Measurements from ENCODE around the gene PAQR4.

The PAQR4 gene

DNA sequence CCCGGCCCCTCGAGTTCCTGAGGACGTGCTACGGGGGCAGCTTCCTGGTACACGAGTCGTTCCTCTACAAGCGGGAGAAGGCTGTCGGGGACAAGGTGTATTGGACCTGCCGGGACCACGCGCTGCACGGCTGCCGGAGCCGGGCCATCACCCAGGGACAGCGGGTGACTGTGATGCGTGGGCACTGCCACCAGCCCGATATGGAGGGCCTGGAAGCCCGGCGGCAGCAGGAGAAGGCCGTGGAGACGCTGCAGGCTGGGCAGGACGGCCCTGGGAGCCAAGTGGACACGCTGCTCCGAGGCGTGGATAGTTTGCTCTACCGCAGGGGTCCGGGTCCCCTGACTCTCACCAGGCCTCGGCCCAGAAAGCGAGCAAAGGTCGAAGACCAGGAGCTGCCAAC, 36.0 kb upstream of the PAQR4 start:
- Histone ChIP-seq H3K4me3 (ENCODE audit: low read depth, low read length) (no peak overlapping the region), H3K9me3 (no peaks in the 10 kb centered on the region), H3K27me3 (no peaks in the 10 kb centered on the region), H3K4me1 (no peaks in the 10 kb centered on the region), H3K36me3 (peaks cover 17% of the 10 kb centered on the region)
- no peak for DNase-seq
- TF ChIP-seq, protein P1, sequence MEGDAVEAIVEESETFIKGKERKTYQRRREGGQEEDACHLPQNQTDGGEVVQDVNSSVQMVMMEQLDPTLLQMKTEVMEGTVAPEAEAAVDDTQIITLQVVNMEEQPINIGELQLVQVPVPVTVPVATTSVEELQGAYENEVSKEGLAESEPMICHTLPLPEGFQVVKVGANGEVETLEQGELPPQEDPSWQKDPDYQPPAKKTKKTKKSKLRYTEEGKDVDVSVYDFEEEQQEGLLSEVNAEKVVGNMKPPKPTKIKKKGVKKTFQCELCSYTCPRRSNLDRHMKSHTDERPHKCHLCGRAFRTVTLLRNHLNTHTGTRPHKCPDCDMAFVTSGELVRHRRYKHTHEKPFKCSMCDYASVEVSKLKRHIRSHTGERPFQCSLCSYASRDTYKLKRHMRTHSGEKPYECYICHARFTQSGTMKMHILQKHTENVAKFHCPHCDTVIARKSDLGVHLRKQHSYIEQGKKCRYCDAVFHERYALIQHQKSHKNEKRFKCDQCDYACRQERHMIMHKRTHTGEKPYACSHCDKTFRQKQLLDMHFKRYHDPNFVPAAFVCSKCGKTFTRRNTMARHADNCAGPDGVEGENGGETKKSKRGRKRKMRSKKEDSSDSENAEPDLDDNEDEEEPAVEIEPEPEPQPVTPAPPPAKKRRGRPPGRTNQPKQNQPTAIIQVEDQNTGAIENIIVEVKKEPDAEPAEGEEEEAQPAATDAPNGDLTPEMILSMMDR (IDR thresholded peaks at IDR 0.05; ENCODE audit: low read depth, low read length) = no peak

DNA sequence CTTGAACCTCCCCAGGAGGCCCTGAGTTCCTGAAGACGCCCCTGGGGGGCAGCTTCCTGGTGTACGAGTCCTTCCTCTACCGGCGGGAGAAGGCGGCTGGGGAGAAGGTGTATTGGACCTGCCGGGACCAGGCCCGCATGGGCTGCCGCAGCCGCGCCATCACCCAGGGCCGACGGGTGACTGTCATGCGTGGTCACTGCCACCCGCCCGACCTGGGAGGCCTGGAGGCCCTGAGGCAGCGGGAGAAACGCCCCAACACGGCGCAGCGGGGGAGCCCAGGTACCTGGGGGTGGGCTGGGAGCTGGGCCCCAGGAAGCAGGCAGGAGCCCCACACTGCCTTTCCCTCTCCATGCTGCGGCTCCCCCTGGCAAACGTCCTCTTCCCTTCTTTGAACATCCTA, 35.4 kb upstream of the PAQR4 start:
- Histone ChIP-seq H3K9me3 (no peaks in the 10 kb centered on the region), H3K4me1 (no peaks in the 10 kb centered on the region), H3K27me3 (no peaks in the 10 kb centered on the region), H3K36me3 (peaks cover 17% of the 10 kb centered on the region), H3K4me3 (ENCODE audit: low read depth, low read length) (no peak overlapping the region)
- no peak for DNase-seq
- TF ChIP-seq, protein P1 (IDR thresholded peaks at IDR 0.05; ENCODE audit: low read depth, low read length) = no peak

DNA sequence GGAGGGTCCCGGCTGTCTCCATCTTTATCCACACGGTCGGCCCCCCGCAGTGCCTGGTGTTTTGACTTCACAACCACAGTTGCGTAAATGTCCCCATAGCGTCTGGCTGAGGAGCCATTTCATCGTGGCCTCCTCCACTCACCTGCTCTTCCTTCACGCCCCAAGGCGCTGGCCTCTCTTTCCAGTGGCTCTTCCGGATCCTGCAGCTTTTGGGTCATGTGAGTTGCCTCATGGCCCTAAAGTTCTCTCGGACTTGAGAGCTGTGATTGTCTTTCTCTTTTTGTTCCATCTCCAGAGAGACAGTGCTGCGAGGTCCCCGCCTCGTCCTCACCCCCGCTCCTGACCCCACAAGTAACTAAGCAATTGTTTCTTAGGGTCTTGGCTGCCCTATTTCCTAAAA, 34.7 kb upstream of the PAQR4 start:
- TF ChIP-seq, protein P1 (IDR thresholded peaks at IDR 0.05; ENCODE audit: low read depth, low read length) = no peak
- H3K4me1 ChIP-seq = no peaks in the 10 kb centered on the region
- H3K9me3 ChIP-seq = no peaks in the 10 kb centered on the region
- no peaks in the 10 kb centered on the region for H3K27me3 ChIP-seq
- peaks cover 18% of the 10 kb centered on the region for H3K36me3 ChIP-seq
- no peak overlapping the region for H3K4me3 ChIP-seq (ENCODE audit: low read depth, low read length)
- DNase-seq = no peak

DNA sequence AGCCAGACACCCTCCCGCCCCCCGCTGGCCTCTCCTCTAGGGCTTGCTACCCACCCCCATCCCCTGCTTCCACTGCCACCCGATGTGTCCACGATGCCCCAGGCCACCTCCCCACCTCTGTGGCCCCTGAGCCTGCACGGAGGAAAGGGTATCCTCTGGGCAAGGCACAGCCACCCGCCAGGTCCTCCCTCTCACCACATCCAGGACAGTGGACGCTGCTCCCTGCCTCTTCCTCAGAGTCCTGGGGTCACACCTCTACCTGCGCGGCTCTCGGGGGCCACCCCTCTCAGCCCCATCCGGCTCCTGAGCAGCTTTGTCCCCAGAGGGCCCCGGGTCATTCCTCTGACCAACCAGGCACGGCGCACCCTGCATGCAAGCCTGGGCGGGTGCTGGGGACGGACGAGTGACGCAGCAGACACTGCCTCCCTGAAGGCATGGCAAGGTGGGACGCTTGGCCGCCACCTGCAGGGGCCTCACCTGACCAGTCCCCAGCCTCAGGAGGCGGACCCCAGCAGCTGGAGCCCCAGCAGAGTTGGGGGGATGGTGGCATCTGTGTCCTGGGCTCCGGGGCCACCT, 32.6 kb upstream of the PAQR4 start:
- Histone ChIP-seq H3K9me3 (no peaks in the 10 kb centered on the region), H3K4me3 (ENCODE audit: low read depth, low read length) (no peak overlapping the region), H3K27me3 (no peaks in the 10 kb centered on the region), H3K36me3 (peaks cover 21% of the 10 kb centered on the region), H3K4me1 (no peaks in the 10 kb centered on the region)
- DNase-seq = no peak
- TF ChIP-seq, protein P1 (IDR thresholded peaks at IDR 0.05; ENCODE audit: low read depth, low read length) = no peak

DNA sequence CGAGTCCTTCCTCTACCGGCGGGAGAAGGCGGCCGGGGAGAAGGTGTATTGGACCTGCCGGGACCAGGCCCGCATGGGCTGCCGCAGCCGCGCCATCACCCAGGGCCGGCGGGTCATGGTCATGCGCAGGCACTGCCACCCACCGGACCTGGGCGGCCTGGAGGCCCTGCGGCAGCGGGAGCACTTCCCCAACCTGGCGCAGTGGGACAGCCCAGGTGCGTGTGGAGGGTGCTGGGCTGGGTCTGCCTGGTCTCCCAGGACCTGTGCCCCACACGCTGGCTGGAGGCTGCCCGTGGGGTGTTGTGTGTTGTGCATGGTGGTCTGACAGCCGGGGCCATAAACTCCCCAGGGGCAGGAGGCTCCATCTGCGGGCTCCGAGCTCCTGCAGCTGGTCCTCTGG, 32.0 kb upstream of the PAQR4 start:
- Histone ChIP-seq H3K4me1 (no peaks in the 10 kb centered on the region), H3K36me3 (peaks cover 21% of the 10 kb centered on the region), H3K4me3 (ENCODE audit: low read depth, low read length) (no peak overlapping the region), H3K9me3 (no peaks in the 10 kb centered on the region), H3K27me3 (no peaks in the 10 kb centered on the region)
- TF ChIP-seq, protein P1 (IDR thresholded peaks at IDR 0.05; ENCODE audit: low read depth, low read length) = no peak
- DNase-seq = no peak

DNA sequence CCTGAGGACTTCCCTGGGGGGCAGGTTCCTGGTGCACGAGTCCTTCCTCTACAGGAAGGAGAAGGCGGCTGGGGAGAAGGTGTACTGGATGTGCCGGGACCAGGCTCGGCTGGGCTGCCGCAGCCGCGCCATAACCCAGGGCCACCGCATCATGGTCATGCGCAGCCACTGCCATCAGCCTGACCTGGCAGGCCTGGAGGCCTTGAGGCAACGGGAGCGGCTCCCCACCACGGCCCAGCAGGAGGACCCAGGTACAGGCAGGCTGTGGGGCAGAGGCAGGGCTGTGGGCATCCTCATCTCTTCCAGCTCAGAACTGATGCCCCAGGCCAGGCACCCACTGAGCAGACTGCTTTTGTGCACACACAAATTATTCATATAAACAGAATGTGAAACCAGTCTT, 30.9 kb upstream of the PAQR4 start:
- peaks cover 21% of the 10 kb centered on the region for H3K36me3 ChIP-seq
- TF ChIP-seq, protein P1 (IDR thresholded peaks at IDR 0.05; ENCODE audit: low read depth, low read length) = no peak

More for the DNA sequence above, 30.9 kb upstream of the PAQR4 start:
- no peaks in the 10 kb centered on the region for H3K9me3 ChIP-seq
- no peaks in the 10 kb centered on the region for H3K4me1 ChIP-seq
- no peak overlapping the region for H3K4me3 ChIP-seq (ENCODE audit: low read depth, low read length)
- DNase-seq = no peak
- H3K27me3 ChIP-seq = no peaks in the 10 kb centered on the region

All from BE2C (cell line).